Measurements from ENCODE around the gene ZNF211. TPM values are rescaled to one million over a fixed set of nuclear protein-coding genes. Genes with fewer than 3 reads are reported as not detected.

Gene ZNF211
- total RNA-seq, 2 experiments from 2014 or later, result 10.5 to 12.1 TPM

GRCh38 chr19:57642396-57643046 is 9.6 kb downstream of the ZNF211 start:
- DNase-seq (ENCODE audit: low spot score), result no peak
- intact Hi-C loops (cut with micrococcal nuclease; ENCODE audit: unreplicated experiment), result no loop called here
- Histone ChIP-seq H3K4me2 (ENCODE audit: low read length) (no peak overlapping the region), H3K4me1 (ENCODE audit: insufficient read depth, low read length, poor library complexity, severe bottlenecking) (no peaks in the 10 kb centered on the region), H3K79me2 (ENCODE audit: insufficient read depth, low read depth, low read length) (no peaks in the 10 kb centered on the region), H4K20me1 (ENCODE audit: insufficient read depth, low read length) (no peaks in the 10 kb centered on the region), H3K9me3 (ENCODE audit: low read length) (peaks cover 11% of the 10 kb centered on the region; the same call in 1 of the 2 replicates), H3K27ac (ENCODE audit: low read depth, low read length, poor library complexity, severe bottlenecking) (no peak overlapping the region), H3K9me2 (ENCODE audit: insufficient read depth, low read length) (no peaks in the 10 kb centered on the region), H2AFZ (ENCODE audit: low read length) (no peak overlapping the region), H3K4me3 (ENCODE audit: low read depth, low read length, poor library complexity, severe bottlenecking) (no peak overlapping the region), H3K36me3 (ENCODE audit: insufficient read depth, low read length) (peaks cover 55% of the 10 kb centered on the region)
- POLR2A ChIA-PET, result interaction anchor here (0.6 kb wide), 1 partner anchor 655 kb away, joined by 4 read pairs; no protein-coding TSS in a partner anchor
- CTCF ChIA-PET (ENCODE audit: unreplicated experiment), result no interaction called here
- no peak for TF ChIP-seq EZH2phosphoT487 (IDR thresholded peaks at IDR 0.05; ENCODE audit: borderline replicate concordance, low read depth, low read length)
- no TSS peak for BruUV-seq (replicated peaks)

- no peaks in the 10 kb centered on the region for H3K79me2 ChIP-seq (ENCODE audit: insufficient read depth, low read depth, low read length)
- intact Hi-C loops (cut with micrococcal nuclease; ENCODE audit: unreplicated experiment), result no loop called here
- CTCF ChIA-PET (ENCODE audit: unreplicated experiment), result no interaction called here
- no peak overlapping the region for H2AFZ ChIP-seq (ENCODE audit: low read length)
- DNase-seq (ENCODE audit: low spot score), result no peak
- no peak overlapping the region for H3K27ac ChIP-seq (ENCODE audit: low read depth, low read length, poor library complexity, severe bottlenecking)
- H3K9me3 ChIP-seq (ENCODE audit: low read length), result peaks cover 4% of the 10 kb centered on the region; the same call in 1 of the 2 replicates
- H4K20me1 ChIP-seq (ENCODE audit: insufficient read depth, low read length), result no peaks in the 10 kb centered on the region
- H3K4me2 ChIP-seq (ENCODE audit: low read length), result no peak overlapping the region
- no peaks in the 10 kb centered on the region for H3K4me1 ChIP-seq (ENCODE audit: insufficient read depth, low read length, poor library complexity, severe bottlenecking)
- POLR2A ChIA-PET, result no interaction called here
- H3K36me3 ChIP-seq (ENCODE audit: insufficient read depth, low read length), result peaks cover 45% of the 10 kb centered on the region
- BruUV-seq (replicated peaks), result no TSS peak
- no peak overlapping the region for H3K4me3 ChIP-seq (ENCODE audit: low read depth, low read length, poor library complexity, severe bottlenecking)
- H3K9me2 ChIP-seq (ENCODE audit: insufficient read depth, low read length), result no peaks in the 10 kb centered on the region
- TF ChIP-seq EZH2phosphoT487 (IDR thresholded peaks at IDR 0.05; ENCODE audit: borderline replicate concordance, low read depth, low read length), result no peak
- no peak for TF ChIP-seq CTCF (conservative IDR thresholded peaks at IDR 0.05; ENCODE audit: low read length)
Measured at GRCh38 chr19:57643734-57644133, 10.8 kb downstream of the ZNF211 start.

- Histone ChIP-seq H3K27ac (ENCODE audit: low read depth, low read length, poor library complexity, severe bottlenecking) (no peak overlapping the region), H4K20me1 (ENCODE audit: insufficient read depth, low read length) (no peaks in the 10 kb centered on the region), H3K4me1 (ENCODE audit: insufficient read depth, low read length, poor library complexity, severe bottlenecking) (no peaks in the 10 kb centered on the region), H3K36me3 (ENCODE audit: insufficient read depth, low read length) (no peaks in the 10 kb centered on the region; the same call in 1 of the 2 replicates), H3K4me2 (ENCODE audit: low read length) (no peak overlapping the region), H2AFZ (ENCODE audit: low read length) (no peak overlapping the region), H3K9me3 (ENCODE audit: low read length) (no peaks in the 10 kb centered on the region), H3K79me2 (ENCODE audit: insufficient read depth, low read depth, low read length) (no peaks in the 10 kb centered on the region), H3K4me3 (ENCODE audit: low read depth, low read length, poor library complexity, severe bottlenecking) (no peak overlapping the region), H3K9me2 (ENCODE audit: insufficient read depth, low read length) (no peaks in the 10 kb centered on the region)
- no peak for TF ChIP-seq CTCF (conservative IDR thresholded peaks at IDR 0.05; ENCODE audit: low read length)
- no peak for TF ChIP-seq EZH2phosphoT487 (IDR thresholded peaks at IDR 0.05; ENCODE audit: borderline replicate concordance, low read depth, low read length)
- intact Hi-C loops (cut with micrococcal nuclease; ENCODE audit: unreplicated experiment), result no loop called here
- BruUV-seq (replicated peaks), result no TSS peak
- no peak for DNase-seq (ENCODE audit: low spot score)
- CTCF ChIA-PET (ENCODE audit: unreplicated experiment), result no interaction called here
- POLR2A ChIA-PET, result no interaction called here
Measured at GRCh38 chr19:57648331-57649003, 15.5 kb downstream of the ZNF211 start.

Measured in OCI-LY7 (cell line).